ENCODE results near the gene DGKI.

DGKI gene

GRCh38 chr7:137585591-137585990, 261.2 kb downstream of the DGKI start:
- no peak for DNase-seq

- DNase-seq: no peak
Measured at GRCh38 chr7:137583172-137583571, 263.6 kb downstream of the DGKI start.

- DNase-seq: no peak
Measured at GRCh38 chr7:137579913-137580640, 266.7 kb downstream of the DGKI start.

- no peak for DNase-seq
Measured at GRCh38 chr7:137578541-137578940, 268.2 kb downstream of the DGKI start.

GRCh38 chr7:137577184-137577583, 269.6 kb downstream of the DGKI start:
- no peak for DNase-seq

GRCh38 chr7:137576481-137576880, 270.3 kb downstream of the DGKI start:
- DNase-seq: no peak

- no peak for DNase-seq
Measured at GRCh38 chr7:137574812-137575211, 272.0 kb downstream of the DGKI start.

GRCh38 chr7:137572056-137572784, 274.6 kb downstream of the DGKI start:
- no peak for DNase-seq

GRCh38 chr7:137564677-137565076, 282.1 kb downstream of the DGKI start:
- DNase-seq: no peak

GRCh38 chr7:137563981-137564380, 282.8 kb downstream of the DGKI start:
- no peak for DNase-seq

GRCh38 chr7:137547485-137547884, 299.3 kb downstream of the DGKI start:
- no peak for DNase-seq

GRCh38 chr7:137546671-137547070, 300.1 kb downstream of the DGKI start:
- DNase-seq: no peak

- no peak for DNase-seq
Measured at GRCh38 chr7:137546009-137546408, 300.8 kb downstream of the DGKI start.

GRCh38 chr7:137545059-137545716, 301.6 kb downstream of the DGKI start:
- no peak for DNase-seq

- DNase-seq: no peak
Measured at GRCh38 chr7:137544453-137545058, 302.2 kb downstream of the DGKI start.

GRCh38 chr7:137539111-137539715, 307.6 kb downstream of the DGKI start:
- DNase-seq: no peak

GRCh38 chr7:137538361-137538762, 308.4 kb downstream of the DGKI start:
- DNase-seq: no peak

GRCh38 chr7:137535579-137535978, 311.2 kb downstream of the DGKI start:
- no peak for DNase-seq

- no peak for DNase-seq
Measured at GRCh38 chr7:137531671-137532070, 315.1 kb downstream of the DGKI start.

GRCh38 chr7:137527634-137528033, 319.1 kb downstream of the DGKI start:
- DNase-seq: no peak

- DNase-seq: no peak
Measured at GRCh38 chr7:137523171-137523570, 323.6 kb downstream of the DGKI start.

GRCh38 chr7:137521451-137521850, 325.3 kb downstream of the DGKI start:
- DNase-seq: no peak

GRCh38 chr7:137519947-137520346, 326.8 kb downstream of the DGKI start:
- no peak for DNase-seq
